ENCODE data around the gene CPN2.

- no peak for TF ChIP-seq CTCF (conservative IDR thresholded peaks at IDR 0.05 in 1 of 2, IDR thresholded peaks at IDR 0.05 in 1 of 2; ENCODE audit: extremely low read depth in 1 of 2, insufficient read depth in 1 of 2, low read depth in 1 of 2, low read length in 2 of 2)
- TF ChIP-seq EZH2 (IDR thresholded peaks at IDR 0.05; ENCODE audit: borderline replicate concordance, low read length), result no peak
Measured at GRCh38 chr3:194296454-194297263, 54.5 kb downstream of the CPN2 start.

Measured in mammary epithelial cell (primary cell).